GM21576 (cell line): Measurements from ENCODE around the gene RANBP3L.
"Not testable (repeated sequence)": the region's sequence is repeated elsewhere in the genome, so short reads cannot be mapped to it uniquely, and the experiment has no call there.

Experiments
- ATAC-seq: cut with Tn5 transposase; IDR thresholded peaks from one replicate; pipeline ENCODE4 v1.9.1; 2021; ENCODE audit warnings: mild to moderate bottlenecking, moderate library complexity; ENCODE audit not compliant: unreplicated experiment

Gene RANBP3L, protein sequence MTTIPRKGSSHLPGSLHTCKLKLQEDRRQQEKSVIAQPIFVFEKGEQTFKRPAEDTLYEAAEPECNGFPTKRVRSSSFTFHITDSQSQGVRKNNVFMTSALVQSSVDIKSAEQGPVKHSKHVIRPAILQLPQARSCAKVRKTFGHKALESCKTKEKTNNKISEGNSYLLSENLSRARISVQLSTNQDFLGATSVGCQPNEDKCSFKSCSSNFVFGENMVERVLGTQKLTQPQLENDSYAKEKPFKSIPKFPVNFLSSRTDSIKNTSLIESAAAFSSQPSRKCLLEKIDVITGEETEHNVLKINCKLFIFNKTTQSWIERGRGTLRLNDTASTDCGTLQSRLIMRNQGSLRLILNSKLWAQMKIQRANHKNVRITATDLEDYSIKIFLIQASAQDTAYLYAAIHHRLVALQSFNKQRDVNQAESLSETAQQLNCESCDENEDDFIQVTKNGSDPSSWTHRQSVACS

DNA sequence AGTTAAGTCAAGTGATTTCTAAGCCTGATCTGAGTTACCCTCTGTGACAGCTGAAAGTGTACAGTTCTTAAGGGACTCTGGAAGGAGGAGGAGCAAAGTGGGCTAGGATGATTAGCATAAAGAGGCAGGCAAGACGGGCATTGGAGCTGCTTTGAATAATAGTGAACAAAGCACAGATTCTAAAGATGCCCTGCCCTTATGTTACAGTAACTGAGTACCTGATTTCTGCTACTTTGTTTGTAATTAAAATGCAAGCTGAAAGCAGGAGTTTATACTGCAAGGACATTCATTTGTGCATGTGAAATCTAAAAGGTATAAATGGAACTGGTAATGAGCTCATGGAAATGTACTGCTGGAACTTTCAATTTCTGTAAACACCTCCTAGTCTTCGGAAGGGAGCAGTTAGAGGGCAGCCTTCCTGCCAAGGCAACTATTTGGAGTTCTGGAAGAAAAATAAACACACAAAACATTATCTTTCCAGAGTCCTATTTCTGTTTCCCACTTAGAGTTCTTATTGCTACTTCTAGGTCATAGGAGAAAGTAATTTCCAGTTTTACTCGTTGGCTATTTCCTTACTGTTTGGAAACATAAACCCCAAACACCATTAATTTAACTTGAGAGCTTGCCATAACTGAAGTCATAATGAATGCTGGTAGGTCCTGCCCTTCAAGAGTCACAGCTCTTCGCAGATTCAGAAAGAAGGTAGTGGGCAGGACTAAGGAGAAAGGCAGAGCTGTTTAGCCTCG is at the start of gene RANBP3L:
TSS of gene RANBP3L (minus strand) at position 45 of the 746 bp plus-strand sequence. CDS start 486 bp downstream, outside the sequence.
- peak; percentile 61 for ATAC-seq

DNA sequence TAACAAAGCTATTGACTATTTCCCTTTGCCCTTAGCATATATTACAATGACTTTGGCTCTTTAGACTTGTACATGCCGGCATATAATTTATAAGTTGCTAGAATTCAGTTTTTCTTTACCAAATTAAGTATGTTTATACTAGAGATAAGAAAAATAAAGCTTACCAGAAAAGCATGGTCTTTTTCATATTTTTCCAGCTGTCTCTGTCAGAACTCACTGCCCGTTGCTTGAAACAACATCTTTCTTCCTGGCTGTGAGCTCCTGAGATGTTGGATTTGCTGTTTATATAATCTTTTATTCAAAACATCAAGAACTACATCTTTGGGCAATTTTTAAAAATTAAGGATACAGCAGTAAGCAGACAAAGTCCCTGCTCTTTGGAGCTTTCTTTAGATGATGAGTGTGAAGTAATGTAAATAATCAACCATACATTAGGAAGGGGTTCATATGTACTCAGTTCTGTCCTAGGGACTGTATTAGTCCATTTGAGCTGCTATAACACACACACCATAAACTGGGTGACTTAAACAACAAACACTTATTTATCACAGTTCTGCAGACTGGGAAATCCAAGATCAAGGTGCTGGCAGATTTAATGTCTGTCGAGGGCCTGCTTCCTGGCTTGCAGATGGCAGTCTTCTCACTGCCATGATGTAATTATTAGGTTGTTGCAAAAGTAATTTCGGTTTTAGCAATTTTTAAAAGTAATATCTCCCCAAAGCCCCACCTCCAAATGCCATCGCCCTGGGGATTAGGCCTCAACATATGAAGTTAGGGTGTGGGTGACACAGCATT is 45.4 kb upstream of the RANBP3L start:
- no peak for ATAC-seq

DNA sequence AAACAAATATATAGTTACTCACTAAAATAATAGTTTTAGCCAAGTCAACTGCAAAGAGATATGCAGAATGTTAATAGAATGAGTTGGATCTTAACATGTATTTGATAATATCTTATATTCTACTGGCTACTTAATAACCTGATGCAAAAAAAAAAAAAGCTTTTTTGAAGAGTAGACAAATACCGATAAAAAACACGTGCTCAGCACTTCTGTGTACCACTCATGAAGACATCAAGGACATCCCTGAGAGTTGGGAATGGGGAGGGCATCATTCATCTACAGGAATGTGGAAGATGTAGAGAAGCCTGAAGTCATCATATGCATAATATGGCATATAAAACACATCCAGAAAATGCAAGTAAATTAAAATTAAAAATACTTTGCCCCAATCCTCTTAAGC is 43.2 kb upstream of the RANBP3L start:
- no peak for ATAC-seq

DNA sequence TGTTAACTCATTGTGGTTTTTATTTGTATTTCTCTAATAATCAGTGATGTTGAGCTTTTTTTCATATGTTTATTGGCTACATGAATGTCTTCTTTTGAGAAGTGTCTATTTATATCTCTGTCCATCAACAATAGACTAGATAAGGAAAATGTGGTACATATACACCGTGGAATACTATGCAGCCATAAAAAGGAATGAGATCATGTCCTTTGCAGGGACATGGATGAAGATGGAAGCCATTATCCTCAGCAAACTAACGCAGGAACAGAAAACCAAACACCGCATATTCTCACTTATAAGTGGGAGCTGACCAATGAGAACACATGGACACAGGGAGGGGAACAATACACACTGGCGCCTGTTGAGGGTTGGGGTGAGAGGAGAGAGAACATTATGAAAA is 40.0 kb upstream of the RANBP3L start:
- ATAC-seq = not testable (repeated sequence)

DNA sequence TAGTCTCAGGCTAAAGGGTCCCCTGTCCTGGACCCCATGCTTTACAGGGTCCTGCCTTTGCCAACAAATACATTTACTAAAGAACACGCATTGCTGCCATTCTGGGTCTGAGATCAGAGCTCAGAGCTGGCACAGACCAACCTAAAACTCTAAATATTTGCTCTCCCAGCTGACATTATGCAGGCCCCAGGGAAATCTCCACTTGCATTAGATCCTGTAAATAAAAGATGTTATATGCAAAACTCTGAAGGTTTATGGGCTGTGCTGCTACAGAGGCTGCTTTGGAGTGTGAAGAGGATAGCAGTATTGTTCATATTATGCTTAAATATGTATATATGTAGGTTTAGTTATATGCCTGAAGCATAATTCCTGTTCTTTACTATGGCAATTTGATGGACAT is 35.9 kb upstream of the RANBP3L start:
- no peak for ATAC-seq

DNA sequence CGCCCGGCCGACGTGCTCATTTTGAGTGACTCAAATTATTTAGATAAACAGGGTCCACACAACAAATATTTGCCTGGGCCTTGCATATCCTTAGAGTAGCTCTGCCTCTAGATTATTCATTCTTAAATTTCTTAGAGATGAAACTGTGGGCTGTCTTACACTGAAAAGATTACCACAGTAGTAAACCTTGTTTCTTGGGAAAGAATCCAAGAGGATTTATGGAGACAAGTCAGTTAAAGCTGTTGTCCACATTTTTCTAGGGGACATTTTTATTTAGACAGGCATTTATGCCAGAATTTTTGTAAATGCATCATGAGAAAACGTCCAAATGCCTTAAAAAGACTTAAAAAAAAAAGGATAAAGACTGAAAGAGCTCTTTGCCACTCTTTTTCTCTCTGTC is 32.6 kb upstream of the RANBP3L start:
- no peak for ATAC-seq

DNA sequence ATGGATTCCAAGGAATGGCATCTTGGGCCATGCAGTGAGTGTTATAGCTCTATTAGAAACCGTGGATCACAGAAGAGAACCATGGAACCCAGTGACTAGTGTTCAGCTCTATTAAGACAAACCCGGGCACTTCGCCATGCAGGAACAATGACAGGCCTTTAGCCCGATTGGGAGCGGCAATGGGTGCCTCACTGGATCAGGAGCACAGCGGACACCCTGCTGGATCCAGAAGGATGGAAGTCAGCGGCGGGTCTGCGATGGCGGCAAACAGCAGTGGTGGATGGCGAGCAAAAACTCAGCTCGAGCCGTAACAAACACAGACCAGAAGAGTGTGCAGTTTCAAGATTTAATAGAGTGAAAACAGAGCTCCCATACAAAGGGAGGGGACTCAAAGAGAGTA is 31.0 kb upstream of the RANBP3L start:
- not testable (repeated sequence) for ATAC-seq

DNA sequence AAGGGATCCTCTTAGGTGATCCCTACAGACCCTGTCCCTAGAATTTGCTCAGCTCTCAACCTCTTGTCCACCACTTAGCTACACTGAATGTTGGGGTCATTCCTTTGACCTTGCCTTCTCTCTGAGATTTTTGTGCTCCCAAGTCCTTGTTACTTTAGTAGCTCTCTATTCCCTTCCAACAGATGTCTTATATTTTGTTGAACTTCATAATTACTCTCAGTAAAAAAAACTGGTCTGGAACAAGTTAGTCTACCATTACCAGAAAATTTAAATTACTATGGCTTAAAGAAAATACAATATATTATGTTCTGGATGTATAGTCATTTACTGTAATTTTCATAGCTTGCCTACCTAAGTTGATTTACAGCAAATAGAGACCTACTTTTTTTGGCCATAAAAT is 23.5 kb upstream of the RANBP3L start:
- no peak for ATAC-seq

DNA sequence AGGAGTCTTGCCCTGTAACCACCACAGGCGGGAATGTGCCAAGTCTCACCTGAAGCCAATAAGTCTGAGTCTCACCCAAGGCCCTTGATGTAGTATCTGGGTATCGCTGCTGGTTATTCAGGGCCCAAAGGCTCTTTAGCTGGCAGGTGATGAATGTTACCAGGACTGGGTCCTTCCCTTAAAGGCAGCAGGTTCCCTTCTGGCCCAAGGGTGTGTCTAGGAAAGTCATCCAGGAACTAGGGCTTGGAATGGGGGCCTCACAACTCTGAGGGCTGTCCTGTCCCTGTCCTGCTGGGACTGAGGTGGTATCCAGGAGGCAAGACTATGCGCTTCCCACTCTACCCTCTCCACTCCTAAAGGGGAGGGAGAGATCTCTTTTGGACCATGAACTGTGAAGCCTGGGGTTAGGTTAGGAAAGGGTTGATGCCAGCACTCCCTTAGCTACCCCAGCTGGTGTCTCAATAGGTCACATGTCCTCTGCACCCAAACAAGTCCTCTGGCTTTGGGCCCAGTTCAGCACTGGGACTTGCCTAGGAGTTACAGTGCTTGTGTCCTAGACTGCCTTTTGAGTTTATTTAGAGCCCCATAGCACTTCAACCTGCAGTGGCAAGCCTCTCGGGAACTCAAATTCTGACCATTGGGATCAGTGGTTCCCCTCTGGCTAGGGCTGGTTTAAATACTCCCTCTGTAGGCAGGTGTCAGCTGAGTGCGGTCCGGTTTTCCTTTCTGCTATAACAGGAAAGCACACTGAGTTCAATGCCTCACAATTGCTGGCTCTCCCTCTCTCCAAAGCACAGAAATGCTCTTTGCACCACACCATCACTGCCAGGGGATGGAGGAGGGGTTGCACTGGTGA is 22.5 kb upstream of the RANBP3L start:
- no peak for ATAC-seq

DNA sequence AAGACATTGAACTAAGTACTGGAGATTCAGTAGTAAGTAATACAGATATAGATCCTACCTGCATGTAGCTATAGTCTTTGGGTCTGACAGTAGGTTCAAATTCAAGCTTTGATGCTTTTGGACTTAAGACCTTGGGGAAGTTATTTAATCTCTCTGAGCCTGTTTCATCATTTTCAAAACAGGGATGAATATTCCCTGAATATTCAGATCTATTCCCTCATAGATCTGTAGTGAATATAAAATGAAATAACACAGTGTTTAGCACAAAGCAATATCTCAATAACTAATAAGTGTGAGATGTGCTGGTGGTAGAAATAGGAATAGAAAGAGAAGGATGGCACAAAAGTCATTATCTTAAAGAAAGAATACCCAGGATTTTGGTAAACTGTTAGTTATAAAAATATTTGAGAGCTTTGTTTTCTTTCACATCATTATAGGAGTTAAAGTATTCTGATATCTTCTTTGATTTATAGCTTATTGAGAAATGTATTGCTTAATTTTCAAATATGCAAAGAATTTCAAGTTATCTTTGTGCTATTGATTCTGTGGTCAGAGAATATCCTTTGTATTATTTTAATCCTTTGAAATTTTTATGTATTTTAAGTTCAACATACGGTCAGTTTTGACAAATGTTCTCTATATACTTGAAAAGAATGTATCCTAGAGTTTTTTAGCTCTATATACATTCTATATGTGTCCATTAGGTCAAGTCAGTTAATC is 11.4 kb upstream of the RANBP3L start:
- ATAC-seq = no peak

DNA sequence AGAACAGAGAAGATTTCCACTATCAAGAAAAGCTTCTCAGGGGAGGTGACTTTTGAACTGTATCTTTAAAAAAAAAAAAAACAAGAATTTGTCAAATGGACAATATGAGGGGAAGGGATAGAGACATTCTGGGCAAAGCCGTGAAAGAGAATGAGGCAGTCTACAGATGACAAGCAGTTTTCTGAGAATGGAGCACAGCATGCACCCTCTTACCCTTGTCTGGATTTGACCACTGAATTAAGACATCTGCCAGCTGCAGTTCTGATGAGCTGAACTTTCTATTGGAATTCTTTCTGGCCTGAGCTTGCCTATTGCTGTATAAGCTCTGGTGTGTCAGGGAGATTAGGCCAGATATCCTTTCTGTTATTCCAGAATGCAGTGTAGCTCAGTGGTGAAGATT is 10.3 kb upstream of the RANBP3L start:
- ATAC-seq = no peak

DNA sequence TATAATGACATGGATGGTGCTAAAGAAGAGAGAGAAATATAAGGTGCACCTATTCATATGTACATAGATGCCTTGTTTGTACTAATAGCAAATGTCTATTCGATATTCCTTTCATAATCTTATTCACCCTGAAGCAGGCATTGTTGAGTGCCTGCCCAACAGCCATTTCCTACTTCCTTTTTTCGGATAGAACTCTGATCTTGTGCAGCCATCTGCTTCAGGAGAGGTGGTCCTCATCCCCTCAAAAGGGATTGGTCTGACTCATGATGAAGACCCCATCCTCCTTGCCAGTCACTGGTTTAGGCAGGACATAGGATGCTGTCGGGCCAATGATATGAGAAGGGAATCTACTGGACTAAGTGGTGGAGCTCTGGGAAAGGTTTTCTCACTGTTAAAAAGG is 8.4 kb upstream of the RANBP3L start:
- no peak for ATAC-seq

DNA sequence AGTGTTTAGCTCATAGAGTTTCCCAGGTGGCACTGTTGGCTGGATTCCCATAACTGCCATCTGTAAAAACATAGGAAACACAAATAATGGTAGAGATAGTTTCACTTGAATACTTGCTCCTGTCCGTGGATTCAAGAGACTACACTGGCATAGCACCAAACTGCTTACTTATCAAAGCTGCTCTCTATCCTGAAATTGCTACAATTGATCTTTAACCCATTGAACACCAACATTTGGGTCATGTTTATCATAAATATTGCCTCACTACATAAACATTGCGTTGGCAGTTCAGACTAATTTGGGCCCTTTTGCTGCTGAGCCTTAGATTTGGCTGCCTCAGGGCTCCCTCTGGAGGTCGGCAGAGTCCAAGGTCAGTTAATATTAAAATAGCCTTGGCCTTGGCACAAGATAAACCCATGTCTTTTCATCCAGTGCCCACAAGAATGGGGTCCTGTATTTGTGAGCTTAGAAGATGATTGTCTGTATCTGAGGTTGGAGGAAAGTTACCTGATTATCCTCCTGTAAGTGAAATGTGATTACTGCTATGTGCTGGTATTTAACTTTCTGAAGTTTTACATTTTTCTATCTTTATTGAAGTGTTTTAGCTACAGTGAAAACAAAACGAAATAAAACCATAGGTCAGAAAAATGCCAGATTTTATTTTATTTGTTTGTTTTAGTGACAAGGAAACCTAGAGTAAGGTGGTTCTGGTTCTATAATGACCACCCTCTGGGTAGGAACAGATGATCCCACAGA is 4.0 kb upstream of the RANBP3L start:
- peak; percentile 59 for ATAC-seq

DNA sequence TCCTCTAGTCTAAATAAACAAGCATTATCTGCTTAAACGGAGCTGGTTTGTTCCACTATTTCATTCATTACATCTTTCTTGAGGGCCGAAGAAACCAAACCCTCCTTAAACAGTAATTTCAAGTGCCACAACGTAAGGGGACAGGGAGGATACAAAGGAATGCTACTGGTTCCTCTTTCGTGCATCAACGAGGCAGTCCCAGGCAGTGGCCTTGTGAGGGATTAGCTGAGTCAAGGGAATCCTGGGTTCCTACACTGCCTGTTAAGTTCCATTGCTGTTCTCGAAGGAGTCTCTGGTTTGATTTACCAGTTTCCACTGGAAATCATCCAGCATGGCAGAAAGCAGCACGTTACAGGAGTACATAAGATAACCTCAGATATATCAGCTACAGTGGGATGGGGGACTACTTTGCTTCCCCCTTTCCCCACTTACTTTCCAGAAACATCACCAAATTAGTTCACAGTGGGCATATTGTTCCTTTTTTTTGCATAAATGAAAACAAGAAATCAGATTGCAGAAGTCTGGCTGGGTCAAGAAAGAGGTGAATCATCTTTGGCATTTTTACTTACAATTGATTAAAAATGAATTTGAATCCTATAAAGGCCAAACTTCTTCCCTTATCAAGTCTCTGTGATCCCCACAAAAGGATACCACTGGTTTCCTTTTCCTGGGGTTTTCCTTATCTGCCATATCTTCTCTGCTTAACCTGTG is 2.5 kb upstream of the RANBP3L start:
- ATAC-seq = no peak

DNA sequence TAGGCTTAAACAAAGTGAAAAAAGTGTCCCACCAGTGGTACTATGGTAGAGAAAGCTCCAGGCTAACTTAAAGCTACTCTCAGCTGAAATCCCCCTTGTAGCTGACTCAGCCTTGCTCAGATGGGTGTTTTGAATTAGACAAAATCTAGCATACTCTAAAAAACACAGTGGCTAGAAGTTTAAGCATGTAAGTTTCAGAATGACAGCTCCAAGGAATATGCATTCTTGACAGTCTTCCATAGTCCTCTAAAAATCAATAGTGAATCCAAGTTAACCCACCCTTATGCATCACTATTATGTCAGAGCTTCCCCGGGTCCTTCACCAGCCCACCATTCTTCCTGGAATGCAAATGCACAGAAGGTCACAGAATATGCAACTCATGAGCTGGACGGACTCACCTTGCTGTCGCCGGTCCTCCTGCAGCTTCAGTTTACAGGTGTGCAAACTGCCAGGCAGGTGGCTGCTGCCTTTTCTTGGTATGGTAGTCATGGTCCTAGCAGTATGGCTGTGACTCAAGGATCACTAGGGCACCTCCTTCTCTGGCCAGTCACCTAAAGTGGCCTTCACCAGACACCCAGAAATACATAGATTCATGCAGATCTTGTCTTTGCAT is 668 bp downstream of the RANBP3L start:
- no peak for ATAC-seq

DNA sequence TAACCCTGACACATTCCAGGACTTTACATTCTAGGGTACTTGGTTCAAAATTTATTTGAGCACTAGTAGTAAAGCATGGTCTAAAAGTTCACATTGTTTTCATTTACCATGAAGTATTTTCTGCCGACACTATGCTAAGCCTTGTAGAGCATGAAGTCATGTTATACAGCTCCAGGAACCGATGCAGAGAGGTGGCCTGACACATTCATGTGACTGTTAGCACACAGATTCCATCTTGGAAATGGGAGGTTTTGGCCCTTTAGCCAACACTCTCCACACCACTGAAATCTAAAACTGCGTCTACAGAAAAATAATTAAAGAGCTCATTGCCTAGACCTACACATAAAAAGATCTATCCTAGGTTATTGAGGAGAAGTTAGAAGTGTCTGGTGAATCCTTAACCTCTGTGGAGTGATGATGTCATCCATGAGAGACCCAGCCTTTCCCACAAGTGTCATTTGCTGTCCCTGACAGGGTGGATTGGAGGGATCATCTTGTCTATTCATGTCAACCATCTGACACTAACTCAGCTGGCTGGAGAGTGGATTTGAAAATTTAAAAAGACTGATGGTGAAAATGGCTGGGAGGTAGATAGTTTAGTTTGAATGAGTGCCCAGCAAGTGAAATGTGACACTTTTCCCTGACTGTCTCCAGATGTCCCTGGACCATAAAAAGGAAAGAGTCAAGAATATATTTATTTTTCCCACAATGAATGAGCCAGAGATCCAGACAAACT is 1.3 kb downstream of the RANBP3L start:
- no peak for ATAC-seq

DNA sequence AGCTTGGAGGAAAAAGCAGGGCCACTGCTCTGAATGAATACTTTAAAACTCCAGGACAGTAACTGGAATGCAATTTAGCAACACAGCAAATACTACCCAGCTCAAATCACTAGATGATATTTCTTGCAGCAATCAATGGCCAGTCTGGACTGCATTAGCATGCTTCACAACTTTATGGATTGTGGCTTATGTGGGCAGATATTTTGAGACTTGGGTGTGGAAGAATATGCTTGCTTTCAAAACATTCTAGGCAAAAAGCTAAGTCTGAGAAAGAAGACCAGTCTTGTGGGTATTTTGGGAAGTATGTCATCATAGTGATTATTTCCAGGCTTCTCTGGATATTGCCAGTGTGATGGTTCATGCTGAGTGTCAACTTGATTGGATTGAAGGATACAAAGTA is 3.1 kb downstream of the RANBP3L start:
- no peak for ATAC-seq
